B cell (primary cell): ENCODE data around the gene CHST14. TPM values are rescaled to one million over a fixed set of nuclear protein-coding genes. Genes with fewer than 3 reads are reported as not detected.

Experiments used
- ATAC-seq: fragments of 200-7000 bp; cut with Tn5 transposase; one replicate; pipeline ENCODE4 v1.10.0; 2021; ENCODE audit warnings: low read depth, mild to moderate bottlenecking, moderate number of reproducible peaks, moderate library complexity
- CTCF ChIA-PET: fragments of 350-600 bp; sonication (Branson Sonifier 250); formaldehyde crosslinking; loops from one replicate; lab custom pipeline; 2021; ENCODE audit warnings: antibody characterized with exemption, inconsistent platforms; lab: Charles Lee
- POLR2A ChIA-PET: fragments of 350-600 bp; sonication (Branson Sonifier 250); formaldehyde crosslinking; loops from one replicate; lab custom pipeline; 2021; ENCODE audit warnings: antibody characterized with exemption; lab: Charles Lee
- DNase-seq: peaks from one replicate; pipeline ENCODE4 v3.0.0; 2013
- H2AFZ ChIP-seq: 2 replicates; pipeline ENCODE4 v1.6.1; 2012; ENCODE audit warnings: mild to moderate bottlenecking, low read depth, low read length; ENCODE audit not compliant: insufficient read depth, poor library complexity, severe bottlenecking
- H3K27ac ChIP-seq, 2 donors: 1 replicate in 1 of 2; 2 replicates in 1 of 2; pipeline ENCODE4 v1.5.1; 2012 to 2013; ENCODE audit warnings: low read length in 2 of 2, mild to moderate bottlenecking in 2 of 2, moderate library complexity in 1 of 2
- H3K27me3 ChIP-seq, 4 experiments: fragments of 200-600 bp in 1 of 4; sonication (generic) in 1 of 4; replicated peaks in 1 of 4; 1 replicate in 2 of 4; 2 replicates in 2 of 4; pipeline versions ENCODE4 v1.6.1 to v1.7.0; 2013 to 2016; ENCODE audit warnings: low read length in 3 of 4, mild to moderate bottlenecking in 2 of 4, mixed read lengths in 1 of 4, moderate library complexity in 1 of 4; ENCODE audit not compliant: insufficient read depth in 4 of 4, control insufficient read depth in 3 of 4; ENCODE audit errors: control extremely low read depth in 1 of 4
- H3K36me3 ChIP-seq, 2 experiments: replicated peaks in 1 of 2; 1 replicate in 1 of 2; 2 replicates in 1 of 2; pipeline versions ENCODE4 v1.6.1 to v1.7.1; 2013; ENCODE audit warnings: low read length in 1 of 2; ENCODE audit not compliant: insufficient read depth in 2 of 2, control insufficient read depth in 1 of 2; ENCODE audit errors: control extremely low read depth in 1 of 2, extremely low read depth in 1 of 2
- H3K4me1 ChIP-seq, 2 donors: fragments of 200-600 bp in 1 of 2; sonication (generic) in 1 of 2; 1 replicate in 1 of 2; 2 replicates in 1 of 2; pipeline versions ENCODE4 v1.5.1 to v1.6.1; 2013 to 2017; ENCODE audit warnings: low read length in 2 of 2; ENCODE audit not compliant: control insufficient read depth in 2 of 2, insufficient read depth in 2 of 2
- H3K4me2 ChIP-seq: replicated peaks from 2 replicates; pipeline ENCODE3; 2012; ENCODE audit warnings: mild to moderate bottlenecking, low read depth, low read length; ENCODE audit not compliant: poor library complexity, severe bottlenecking
- H3K4me3 ChIP-seq, 5 experiments: fragments of 200-600 bp in 1 of 5; sonication (generic) in 1 of 5; 1 replicate in 3 of 5; 2 replicates in 2 of 5; pipeline versions ENCODE4 v1.5.1 to v1.7.0; 2011 to 2016; ENCODE audit warnings: low read length in 4 of 5, mild to moderate bottlenecking in 4 of 5, low read depth in 2 of 5, control low read depth in 1 of 5, moderate library complexity in 1 of 5; ENCODE audit not compliant: insufficient read depth in 1 of 5; ENCODE audit errors: control extremely low read depth in 1 of 5, extremely low read depth in 1 of 5
- H3K79me2 ChIP-seq: fragments of 200-600 bp; sonication (generic); one replicate; pipeline ENCODE4 v1.6.0; 2016; ENCODE audit warnings: low read length; ENCODE audit not compliant: control insufficient read depth, insufficient read depth
- H3K9ac ChIP-seq: fragments of 200-600 bp; sonication (generic); 2 replicates; pipeline ENCODE4 v1.6.1; 2017; ENCODE audit warnings: mild to moderate bottlenecking, low read length, moderate library complexity
- H3K9me3 ChIP-seq, 3 donors: one replicate each; pipeline versions ENCODE4 v1.6.1 to v1.7.1; 2013; ENCODE audit warnings: low read length in 2 of 3; ENCODE audit not compliant: control insufficient read depth in 2 of 3, insufficient read depth in 1 of 3; ENCODE audit errors: control extremely low read depth in 1 of 3
- H4K20me1 ChIP-seq: 2 replicates; pipeline ENCODE4 v1.6.0; 2012; ENCODE audit warnings: mild to moderate bottlenecking, low read length; ENCODE audit not compliant: insufficient read depth, control insufficient read depth, poor library complexity, severe bottlenecking
- H3K27ac Mint-ChIP-seq: one replicate; pipeline ENCODE4 v1.8.0; 2021; ENCODE audit warnings: mixed read lengths
- H3K27me3 Mint-ChIP-seq: one replicate; pipeline ENCODE4 v1.8.0; 2021; ENCODE audit warnings: mixed read lengths
- H3K4me1 Mint-ChIP-seq: one replicate; pipeline ENCODE4 v1.8.0; 2021; ENCODE audit warnings: mixed read lengths
- H3K4me3 Mint-ChIP-seq: one replicate; pipeline ENCODE4 v1.8.0; 2021; ENCODE audit warnings: mixed read lengths
- H3K9me3 Mint-ChIP-seq: one replicate; pipeline ENCODE4 v1.8.0; 2022; ENCODE audit warnings: mixed read lengths; ENCODE audit not compliant: insufficient read depth
- EZH2 ChIP-seq: IDR thresholded peaks from 2 replicates; pipeline ENCODE4 v1.6.1; 2012; ENCODE audit warnings: borderline replicate concordance, low read depth, mild to moderate bottlenecking, moderate library complexity, low read length; ENCODE audit not compliant: insufficient read depth, poor library complexity, severe bottlenecking
- WGBS: methylation state at CpG from one replicate; pipeline ENCODE4 v1.1.5; 2013; ENCODE audit warnings: missing lambda C conversion rate; ENCODE audit not compliant: insufficient coverage; 5-methylcytosine and 5-hydroxymethylcytosine counted together
- intact Hi-C: fragments of 100-400 bp; cut with micrococcal nuclease; formaldehyde crosslinking; loops from one replicate; pipeline ENCODE4 v1.10.0; 2022
- polyA plus RNA-seq: library from polyadenylated mRNA; depleted of rRNA; stranded (reverse); fragments of >200 nt; gene quantifications from 2 replicates; pipeline ENCODE4 v1.2.3, GENCODE V29; 2012
- total RNA-seq, 2 donors: library from RNA; stranded (reverse); fragments of 120-200 nt in 1 of 2; gene quantifications; 1 replicate in 1 of 2; 2 replicates in 1 of 2; pipeline versions ENCODE4 v1.2.3 to v1.2.4, GENCODE V29; 2013 to 2022
- TF ChIP-seq, protein P1 (sequence below): fragments of 200-600 bp; IDR thresholded peaks from one replicate; pipeline ENCODE4 v1.8.0; 2022; ENCODE audit warnings: antibody characterized with exemption, mild to moderate bottlenecking

Gene CHST14
- total and polyA plus RNA-seq, 2 donors (not counting 1 experiment from before 2014, with no cell fraction given), result 5.7 to 16.7 TPM

DNA sequence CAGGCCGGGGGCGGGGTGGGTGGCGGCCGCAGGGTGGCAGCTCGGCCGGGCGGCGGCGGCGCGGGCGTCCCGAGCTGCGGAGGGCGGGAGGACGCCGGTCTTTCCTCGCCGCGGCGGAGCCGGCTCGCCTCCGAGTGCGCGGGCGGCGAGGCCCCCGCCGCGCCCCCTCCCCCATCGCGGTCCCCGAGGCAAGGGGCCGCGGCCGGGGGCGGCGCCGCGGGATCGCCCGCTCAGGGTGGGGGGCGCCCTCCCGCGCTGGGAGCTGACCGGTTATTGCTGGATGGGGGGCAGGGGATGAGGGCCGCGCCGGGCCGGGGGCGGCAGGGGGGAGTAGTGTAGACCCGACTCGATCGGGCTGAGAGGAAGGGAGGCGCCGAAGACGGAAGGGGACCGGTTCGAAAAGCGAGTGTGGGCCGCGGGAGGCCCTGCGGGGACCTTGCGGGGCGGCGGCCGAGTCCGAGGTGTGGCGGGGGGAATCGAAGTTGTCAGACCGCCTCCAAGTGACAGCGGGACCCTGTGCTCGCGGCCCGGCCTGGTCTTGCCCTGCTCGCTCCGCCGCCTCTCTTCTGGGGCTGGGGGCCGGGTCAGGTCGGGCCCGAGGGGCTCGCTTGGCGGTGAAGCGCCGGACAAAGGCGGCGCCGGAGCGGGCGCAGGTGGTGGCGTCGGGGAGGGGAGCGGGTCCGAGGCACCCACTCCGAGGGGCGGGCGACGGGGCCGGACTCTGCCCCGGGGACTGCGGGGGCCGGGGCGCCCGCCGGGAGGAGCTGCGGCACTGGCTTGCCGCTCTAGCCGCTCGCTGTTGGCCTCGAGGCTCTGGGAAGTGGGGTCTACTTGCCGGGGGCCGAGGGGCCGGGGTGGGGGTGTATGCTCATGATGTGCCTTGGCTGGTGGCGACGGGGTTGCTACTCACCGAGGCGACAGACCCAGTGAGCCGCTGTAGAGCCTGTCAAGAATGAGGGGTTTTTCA, 28.9 kb upstream of the CHST14 start:
- Histone ChIP-seq H3K4me2 (peak overlapping the region; percentile 99), H4K20me1 (peaks cover 53% of the 10 kb centered on the region), H3K79me2 (peaks cover 53% of the 10 kb centered on the region), H3K36me3 (peaks cover 0 to 4% of the 10 kb centered on the region in 2 experiments), H2AFZ (peak overlapping the region; percentile 62), H3K4me3 (peak overlapping the region; percentile 15 to 72 (median 59)), H3K27ac (peak overlapping the region in 1 of 2 donors; percentile 48), H3K9ac (peak overlapping the region; percentile 73), H3K9me3 (no peaks in the 10 kb centered on the region), H3K27me3 (peaks cover 0 to 26% (median 8%) of the 10 kb centered on the region in 4 experiments), H3K4me1 (peaks cover 28 to 35% of the 10 kb centered on the region in 2 donors)
- peaks cover 54% of the 10 kb centered on the region for H3K4me1 Mint-ChIP-seq
- DNase-seq (peak; percentile 46), ATAC-seq (peak; percentile 2)
- TF ChIP-seq EZH2, result no peak
- TF ChIP-seq, protein P1, sequence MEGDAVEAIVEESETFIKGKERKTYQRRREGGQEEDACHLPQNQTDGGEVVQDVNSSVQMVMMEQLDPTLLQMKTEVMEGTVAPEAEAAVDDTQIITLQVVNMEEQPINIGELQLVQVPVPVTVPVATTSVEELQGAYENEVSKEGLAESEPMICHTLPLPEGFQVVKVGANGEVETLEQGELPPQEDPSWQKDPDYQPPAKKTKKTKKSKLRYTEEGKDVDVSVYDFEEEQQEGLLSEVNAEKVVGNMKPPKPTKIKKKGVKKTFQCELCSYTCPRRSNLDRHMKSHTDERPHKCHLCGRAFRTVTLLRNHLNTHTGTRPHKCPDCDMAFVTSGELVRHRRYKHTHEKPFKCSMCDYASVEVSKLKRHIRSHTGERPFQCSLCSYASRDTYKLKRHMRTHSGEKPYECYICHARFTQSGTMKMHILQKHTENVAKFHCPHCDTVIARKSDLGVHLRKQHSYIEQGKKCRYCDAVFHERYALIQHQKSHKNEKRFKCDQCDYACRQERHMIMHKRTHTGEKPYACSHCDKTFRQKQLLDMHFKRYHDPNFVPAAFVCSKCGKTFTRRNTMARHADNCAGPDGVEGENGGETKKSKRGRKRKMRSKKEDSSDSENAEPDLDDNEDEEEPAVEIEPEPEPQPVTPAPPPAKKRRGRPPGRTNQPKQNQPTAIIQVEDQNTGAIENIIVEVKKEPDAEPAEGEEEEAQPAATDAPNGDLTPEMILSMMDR, result peak; percentile 22
- under 1% methylated on average over 107 of the region's 119 CpGs for WGBS
- H3K4me3 Mint-ChIP-seq, result peak overlapping the region; percentile 90
- CTCF ChIA-PET, result interaction anchor here (1.0 to 1.4 kb wide), 4 partner anchors 8 to 253 kb away, joined by 3 to 4 read pairs (median 4); no protein-coding TSS in a partner anchor
- peaks cover 22% of the 10 kb centered on the region for H3K27me3 Mint-ChIP-seq
- intact Hi-C loops, result loop anchor here (5.0 kb wide), 4 partner anchors 35 to 150 kb away; partner anchors contain the start of genes CCDC32, IVD, KNL1 and RPUSD2
- POLR2A ChIA-PET, result interaction anchor here (0.6 kb wide), 1 partner anchor 1496 kb away, joined by 5 read pairs; no protein-coding TSS in a partner anchor
- peak overlapping the region; percentile 73 for H3K27ac Mint-ChIP-seq
- no peaks in the 10 kb centered on the region for H3K9me3 Mint-ChIP-seq
